Astrocyte of the cerebellum (primary cell): ENCODE data around the gene CSRP1.
A peak's percentile ranks its signal among the peaks of the same experiment; 100 is the strongest.
"Not testable (repeated sequence)": the region's sequence is repeated elsewhere in the genome, so short reads cannot be mapped to it uniquely, and the experiment has no call there.

ENCODE experiments used
- DNase-seq: peaks from one replicate; pipeline ENCODE4 v3.0.0-alpha.2; 2011; ENCODE audit warnings: low read depth
- H3K4me3 ChIP-seq: 2 replicates; pipeline ENCODE4 v1.5.1; 2011; ENCODE audit warnings: mild to moderate bottlenecking, low read depth, low read length, moderate library complexity
- CTCF ChIP-seq: IDR thresholded peaks from 2 replicates; pipeline ENCODE4 v1.5.1; 2012; ENCODE audit warnings: low read length, low read depth, moderate library complexity, mild to moderate bottlenecking; ENCODE audit errors: missing control alignments
- in situ Hi-C: cut with HindIII; loops from 2 replicates; pipeline ENCODE4 v1.10.0; 2017; ENCODE audit warnings: low sequenced_read_pairs

The CSRP1 gene

GRCh38 chr1:201531551-201532425, 24.9 kb upstream of the CSRP1 start:
- in situ Hi-C loops, result no loop called here
- no peak for DNase-seq
- H3K4me3 ChIP-seq, result no peak overlapping the region
- TF ChIP-seq CTCF, result no peak

- H3K4me3 ChIP-seq, result no peak overlapping the region
- peak; percentile 68 for DNase-seq
- in situ Hi-C loops, result no loop called here
These were observed 24.0 kb upstream of the CSRP1 start for GRCh38 chr1:201530741-201531531.

GRCh38 chr1:201528631-201529252, 21.8 kb upstream of the CSRP1 start:
- H3K4me3 ChIP-seq, result no peak overlapping the region
- in situ Hi-C loops, result no loop called here
- TF ChIP-seq CTCF, result no peak
- DNase-seq, result no peak

More at GRCh38 chr1:201530741-201531531, 24.0 kb upstream of the CSRP1 start:
- TF ChIP-seq CTCF, result peak; percentile 88

GRCh38 chr1:201527879-201528278, 21.0 kb upstream of the CSRP1 start:
- DNase-seq, result no peak
- no peak for TF ChIP-seq CTCF
- in situ Hi-C loops, result no loop called here
- H3K4me3 ChIP-seq, result no peak overlapping the region

- in situ Hi-C loops, result no loop called here
- no peak for DNase-seq
- H3K4me3 ChIP-seq, result no peak overlapping the region
- TF ChIP-seq CTCF, result no peak
These were observed 18.4 kb upstream of the CSRP1 start for GRCh38 chr1:201525193-201525778.

GRCh38 chr1:201520046-201520575, 13.2 kb upstream of the CSRP1 start:
- DNase-seq, in situ Hi-C loops, H3K4me3 ChIP-seq: not testable (repeated sequence)
